Activated T-cell treated with anti-CD3 and anti-CD28 coated beads for 24 hours (primary cell): ENCODE measurements around the gene NLGN1.

Experiments used
- DNase-seq: peaks from one replicate; pipeline ENCODE4 v3.0.0-alpha.2; 2020; ENCODE audit warnings: low read depth

The NLGN1 gene

GRCh38 chr3:173983343-173983742 is 585.8 kb downstream of the NLGN1 start:
- no peak for DNase-seq

DNA sequence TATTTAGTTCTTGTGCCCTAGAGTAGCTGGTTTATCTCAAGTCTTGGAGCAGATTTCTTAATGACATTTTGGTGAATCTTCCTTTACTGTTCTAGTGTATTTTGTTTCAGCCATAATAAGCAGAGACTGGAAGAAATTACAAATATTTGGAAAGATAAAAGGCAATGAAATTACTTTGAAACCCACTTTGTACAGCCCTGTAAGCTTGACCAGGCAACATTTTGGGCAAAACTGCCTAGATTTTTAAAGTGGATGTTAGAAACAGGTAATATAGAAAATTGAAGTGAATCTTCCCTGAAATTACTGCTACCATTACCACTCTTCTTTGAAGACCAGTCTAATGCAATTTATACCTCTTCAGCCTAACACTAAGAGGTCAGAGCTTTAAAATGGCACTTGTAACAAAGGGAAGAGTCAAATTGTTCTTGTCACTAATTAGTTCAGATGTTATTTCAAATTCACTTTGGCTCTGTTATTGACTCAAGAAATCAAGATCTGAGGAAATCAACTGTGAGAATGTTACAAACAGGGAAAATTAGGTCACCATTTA is 589.4 kb downstream of the NLGN1 start:
- DNase-seq = no peak

GRCh38 chr3:173988909-173989308 is 591.4 kb downstream of the NLGN1 start:
- no peak for DNase-seq

DNA sequence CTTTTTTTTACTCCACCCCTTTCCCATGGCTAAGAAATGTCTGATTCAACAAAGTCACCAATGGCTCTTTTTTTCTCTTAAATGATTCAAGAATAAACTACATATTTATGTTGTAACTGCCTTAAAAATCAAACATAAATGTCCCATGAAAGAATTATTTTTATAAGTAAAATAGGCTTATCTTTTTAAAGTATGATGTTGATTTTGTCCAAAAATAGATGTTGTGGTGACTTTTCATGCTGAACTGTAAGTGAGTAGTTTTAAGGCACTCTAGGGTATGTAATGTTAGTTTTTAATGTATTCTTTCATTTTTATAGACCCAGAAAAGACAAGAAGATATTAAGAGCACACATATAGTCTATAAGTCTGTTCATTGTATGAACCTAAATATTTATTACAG is 594.9 kb downstream of the NLGN1 start:
- DNase-seq = no peak

DNA sequence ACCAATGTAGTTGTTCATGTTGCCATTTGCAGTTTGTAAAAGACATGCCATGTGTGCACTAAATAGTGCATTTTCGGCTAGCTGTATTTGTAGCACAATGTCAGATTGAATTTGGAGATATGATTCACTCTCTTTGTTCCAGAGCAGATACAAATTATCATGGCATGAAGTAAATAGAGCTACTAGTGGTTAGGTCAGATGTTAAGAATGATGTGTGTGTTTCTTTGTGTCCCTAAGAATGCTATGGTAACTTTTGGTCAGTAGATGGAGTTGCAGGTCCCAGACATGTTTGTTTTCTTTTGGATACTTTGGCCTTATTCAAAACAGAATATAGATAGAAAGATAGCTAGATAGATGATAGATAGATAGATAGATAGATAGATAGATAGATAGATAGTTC is 595.8 kb downstream of the NLGN1 start:
- no peak for DNase-seq

DNA sequence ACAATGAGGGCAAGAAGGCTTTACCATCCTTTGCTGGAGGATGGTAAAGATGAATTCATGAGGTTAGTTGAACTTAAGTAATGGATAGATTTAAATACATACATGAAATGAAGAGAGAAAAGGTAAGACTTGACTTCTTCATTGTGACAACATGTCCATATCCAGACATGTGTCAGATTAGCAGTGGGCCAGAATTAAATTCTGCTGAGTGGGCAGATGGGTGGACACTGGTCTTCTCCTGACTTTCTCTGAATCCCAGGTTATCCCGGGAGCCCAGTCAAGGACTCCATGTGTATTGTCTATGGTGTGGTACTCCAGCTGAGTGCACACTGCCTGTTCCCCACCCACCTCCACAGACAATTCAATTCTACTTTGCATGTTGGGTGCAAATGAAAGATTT is 603.1 kb downstream of the NLGN1 start:
- DNase-seq = no peak

DNA sequence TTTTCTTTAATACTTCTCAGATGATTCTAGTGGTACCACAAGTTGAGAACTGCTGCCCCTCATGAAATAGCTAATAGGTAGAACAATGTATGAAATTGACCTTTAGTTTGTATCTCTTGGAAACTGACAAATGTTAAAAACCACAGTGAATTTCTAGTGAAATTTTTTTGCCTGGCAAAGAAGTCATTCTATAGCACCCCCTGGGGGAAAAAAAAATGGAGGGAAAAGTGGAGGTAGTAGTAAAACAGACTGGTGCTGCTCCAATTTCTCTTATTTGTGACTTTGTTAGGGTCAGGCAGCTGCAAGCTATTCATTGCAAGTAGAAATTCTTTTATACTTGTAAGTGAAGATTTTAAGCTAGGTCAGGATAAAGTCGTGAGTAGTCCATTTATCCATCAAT is 605.0 kb downstream of the NLGN1 start:
- no peak for DNase-seq

- DNase-seq = no peak
These were observed 613.4 kb downstream of the NLGN1 start for GRCh38 chr3:174010907-174011306.

GRCh38 chr3:174016186-174016585 is 618.6 kb downstream of the NLGN1 start:
- DNase-seq = no peak

DNA sequence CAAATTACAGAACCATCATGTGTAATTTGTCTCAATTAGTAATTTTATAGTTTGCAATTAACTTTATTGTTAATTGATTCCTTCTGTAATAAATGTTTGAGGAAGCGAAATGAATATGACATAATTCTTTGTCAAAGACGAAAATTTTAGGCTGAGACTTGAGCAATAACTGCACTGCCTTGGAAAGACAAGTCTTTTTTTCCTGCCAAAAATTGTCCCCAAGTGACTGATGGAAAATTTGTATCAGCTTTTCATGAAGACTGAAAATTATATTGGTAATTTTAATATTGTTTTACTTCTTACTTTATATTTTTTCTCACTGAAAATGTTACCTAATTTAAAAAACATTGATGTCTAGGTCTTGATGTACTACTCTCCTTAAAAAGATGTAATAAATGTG is 622.6 kb downstream of the NLGN1 start:
- DNase-seq = no peak

- no peak for DNase-seq
These were observed 625.9 kb downstream of the NLGN1 start for GRCh38 chr3:174023421-174023820.

GRCh38 chr3:174028673-174029072 is 631.1 kb downstream of the NLGN1 start:
- no peak for DNase-seq

DNA sequence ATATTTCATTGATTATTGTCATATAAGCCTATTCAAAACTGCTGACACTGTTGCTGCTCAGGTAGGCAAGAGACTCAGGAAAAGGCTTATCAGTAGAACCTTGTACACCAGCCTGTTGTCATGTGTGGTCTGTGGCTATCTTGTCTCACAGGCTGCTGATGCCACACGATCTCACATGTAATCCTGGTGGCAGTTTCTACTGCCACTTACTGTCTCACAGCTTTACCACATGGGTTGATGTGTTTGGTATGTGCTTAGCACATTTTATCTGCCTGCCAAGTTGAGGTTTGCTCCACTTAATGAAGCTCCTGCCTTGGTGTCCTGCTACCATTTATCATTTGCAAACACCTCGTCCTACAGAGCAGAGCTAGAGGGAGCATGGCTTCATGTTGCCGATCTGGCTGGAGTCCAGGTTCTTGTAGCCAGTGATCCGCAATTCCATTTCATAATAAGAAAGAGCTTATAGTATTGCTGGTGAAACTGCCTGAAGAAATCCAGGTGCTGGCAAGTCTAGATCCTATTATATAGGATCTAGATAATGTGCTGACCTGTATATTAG is 637.9 kb downstream of the NLGN1 start:
- DNase-seq = no peak

DNA sequence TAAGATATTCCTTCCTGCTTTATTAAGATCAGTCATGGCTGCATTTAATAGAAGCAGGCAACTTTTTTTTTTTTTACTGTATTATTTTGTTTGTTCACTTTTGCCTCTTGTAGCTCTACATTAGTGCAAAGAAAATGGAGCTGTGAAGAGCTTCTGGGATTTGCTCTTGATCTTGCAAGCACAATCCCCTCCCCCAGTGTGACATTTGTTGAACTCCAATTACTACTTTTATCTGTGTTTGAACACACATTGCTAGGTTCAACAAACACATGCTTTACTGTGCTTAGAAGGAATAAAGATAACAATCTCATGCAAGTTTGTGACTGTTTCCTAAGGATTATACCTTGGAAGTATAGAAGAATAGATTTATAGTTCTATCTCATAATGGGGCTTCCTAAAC is 648.8 kb downstream of the NLGN1 start:
- no peak for DNase-seq

DNA sequence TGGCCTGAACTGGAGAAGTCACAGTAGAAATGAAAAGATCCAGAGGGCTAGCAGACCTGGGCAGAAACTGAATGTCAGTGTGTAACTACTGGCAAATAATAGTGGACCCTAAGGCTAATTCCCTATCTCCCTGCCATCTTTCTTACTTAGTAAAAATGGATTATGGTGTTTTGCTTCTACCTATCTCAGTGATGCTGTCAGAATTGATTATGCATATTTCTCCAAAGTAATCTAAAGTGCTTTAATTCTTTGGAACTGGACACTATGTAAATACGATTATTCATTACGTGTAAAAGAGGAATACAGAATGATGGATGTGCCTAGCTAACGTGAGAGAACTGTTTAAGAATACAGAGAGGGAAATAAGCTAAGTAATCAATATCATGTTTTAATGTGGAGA is 651.9 kb downstream of the NLGN1 start:
- no peak for DNase-seq

- no peak for DNase-seq
These were observed 653.6 kb downstream of the NLGN1 start for GRCh38 chr3:174051191-174051590.

GRCh38 chr3:174058804-174059203 is 661.3 kb downstream of the NLGN1 start:
- DNase-seq = no peak

DNA sequence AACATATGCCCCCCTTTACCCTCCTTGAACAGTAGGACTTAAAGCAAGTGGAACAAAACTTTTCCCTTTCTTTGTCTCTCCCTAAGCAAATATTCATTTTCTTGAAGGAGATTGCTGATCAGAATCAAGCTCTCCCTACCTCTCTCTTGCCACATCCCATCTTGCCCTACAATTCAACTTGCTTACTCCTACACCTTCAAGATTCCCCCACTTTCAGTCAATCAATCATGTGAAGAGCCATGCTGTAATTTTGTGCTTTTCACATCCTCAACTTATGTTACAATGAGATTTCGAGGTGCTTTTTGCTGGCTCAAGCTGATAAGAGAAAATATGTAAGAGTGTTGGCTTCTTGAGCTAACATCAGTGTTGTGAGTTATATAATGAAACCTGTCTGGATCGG is 662.9 kb downstream of the NLGN1 start:
- DNase-seq = no peak

GRCh38 chr3:174061162-174061561 is 663.6 kb downstream of the NLGN1 start:
- DNase-seq = no peak

GRCh38 chr3:174061731-174062130 is 664.2 kb downstream of the NLGN1 start:
- no peak for DNase-seq

- no peak for DNase-seq
These were observed 665.4 kb downstream of the NLGN1 start for GRCh38 chr3:174062923-174063322.

DNA sequence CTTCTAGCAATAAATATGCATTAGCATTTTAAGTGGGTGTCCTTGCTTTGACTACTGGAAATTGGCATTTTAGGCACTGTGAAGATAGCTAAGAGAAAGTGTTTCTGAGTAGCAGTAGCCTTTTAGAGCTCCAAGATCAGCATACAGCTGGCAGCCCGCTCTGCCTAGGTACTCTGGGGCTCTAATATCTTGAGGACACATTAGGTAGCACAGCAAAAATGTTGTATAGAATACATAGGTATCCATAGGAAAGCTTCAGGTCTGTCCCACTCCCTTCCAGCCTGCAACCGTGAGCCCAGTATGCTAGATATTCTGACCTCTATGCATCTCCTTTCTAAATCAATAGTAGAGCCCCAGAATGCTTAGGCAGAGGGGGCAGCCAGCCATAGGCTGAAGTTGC is 670.5 kb downstream of the NLGN1 start:
- no peak for DNase-seq

- no peak for DNase-seq
These were observed 675.1 kb downstream of the NLGN1 start for GRCh38 chr3:174072675-174073074.

DNA sequence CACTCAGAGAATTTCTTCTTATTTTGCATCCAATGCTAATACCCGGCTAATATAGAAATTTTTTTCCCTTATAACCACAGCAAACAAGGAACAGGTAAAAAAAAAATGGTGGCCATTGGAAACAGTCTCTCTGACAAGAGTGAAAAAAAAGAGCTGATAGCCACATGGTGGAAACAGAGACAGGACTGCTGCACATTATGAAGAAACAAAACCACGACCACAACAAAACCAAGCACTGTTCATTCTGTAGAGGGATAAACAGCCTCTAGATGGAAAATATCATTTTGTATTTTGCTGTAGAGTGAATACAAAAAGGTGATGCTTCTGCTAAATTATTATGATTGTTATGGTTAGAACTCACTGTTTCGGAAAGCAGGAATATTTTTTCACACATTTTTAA is 686.2 kb downstream of the NLGN1 start:
- no peak for DNase-seq

DNA sequence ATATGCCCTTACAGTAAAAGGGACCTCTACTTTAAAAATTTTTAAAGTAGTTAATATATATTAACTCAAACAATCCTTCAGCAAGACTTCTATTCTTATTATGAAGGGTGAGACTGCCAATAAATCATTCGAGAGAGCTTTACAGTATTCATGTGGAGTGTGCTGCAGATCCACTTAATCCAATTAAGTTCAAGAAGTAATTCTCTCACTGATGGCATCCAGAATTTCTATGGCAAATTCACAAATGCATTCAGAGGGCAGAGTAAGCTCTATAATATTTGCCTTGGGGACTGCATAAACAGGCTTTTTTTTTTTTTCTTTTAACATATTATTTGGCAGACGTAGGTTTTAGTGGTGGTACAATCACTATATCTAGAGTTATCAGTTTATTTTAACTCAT is 692.0 kb downstream of the NLGN1 start:
- no peak for DNase-seq
